ENCODE measurements around the gene SNPH.

SNPH gene

DNA sequence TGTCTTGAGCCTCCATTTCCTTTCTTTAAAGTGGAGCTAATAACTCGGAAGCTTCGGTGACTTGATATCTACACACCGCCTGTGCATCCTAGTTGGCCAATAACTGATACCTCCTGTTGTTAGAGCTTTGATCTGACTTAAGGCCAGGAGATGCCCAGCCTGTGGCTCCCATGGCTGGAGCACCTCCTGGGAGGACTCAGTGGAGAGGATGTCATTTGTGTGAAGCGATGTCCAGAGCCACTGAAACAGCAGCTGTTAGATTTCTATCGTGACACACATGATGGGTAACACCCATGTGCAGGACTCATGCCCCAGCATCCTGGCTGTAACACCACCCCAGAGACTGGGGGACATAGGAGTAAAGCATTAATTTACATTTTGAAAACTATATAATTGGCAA lies 32.1 kb downstream of the SNPH start:
- TF ChIP-seq, protein P1, sequence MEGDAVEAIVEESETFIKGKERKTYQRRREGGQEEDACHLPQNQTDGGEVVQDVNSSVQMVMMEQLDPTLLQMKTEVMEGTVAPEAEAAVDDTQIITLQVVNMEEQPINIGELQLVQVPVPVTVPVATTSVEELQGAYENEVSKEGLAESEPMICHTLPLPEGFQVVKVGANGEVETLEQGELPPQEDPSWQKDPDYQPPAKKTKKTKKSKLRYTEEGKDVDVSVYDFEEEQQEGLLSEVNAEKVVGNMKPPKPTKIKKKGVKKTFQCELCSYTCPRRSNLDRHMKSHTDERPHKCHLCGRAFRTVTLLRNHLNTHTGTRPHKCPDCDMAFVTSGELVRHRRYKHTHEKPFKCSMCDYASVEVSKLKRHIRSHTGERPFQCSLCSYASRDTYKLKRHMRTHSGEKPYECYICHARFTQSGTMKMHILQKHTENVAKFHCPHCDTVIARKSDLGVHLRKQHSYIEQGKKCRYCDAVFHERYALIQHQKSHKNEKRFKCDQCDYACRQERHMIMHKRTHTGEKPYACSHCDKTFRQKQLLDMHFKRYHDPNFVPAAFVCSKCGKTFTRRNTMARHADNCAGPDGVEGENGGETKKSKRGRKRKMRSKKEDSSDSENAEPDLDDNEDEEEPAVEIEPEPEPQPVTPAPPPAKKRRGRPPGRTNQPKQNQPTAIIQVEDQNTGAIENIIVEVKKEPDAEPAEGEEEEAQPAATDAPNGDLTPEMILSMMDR (IDR thresholded peaks at IDR 0.05), result no peak
- no peak for TF ChIP-seq ZFX (IDR thresholded peaks at IDR 0.05; ENCODE audit: borderline replicate concordance)
- H3K27ac ChIP-seq, result no peak overlapping the region

DNA sequence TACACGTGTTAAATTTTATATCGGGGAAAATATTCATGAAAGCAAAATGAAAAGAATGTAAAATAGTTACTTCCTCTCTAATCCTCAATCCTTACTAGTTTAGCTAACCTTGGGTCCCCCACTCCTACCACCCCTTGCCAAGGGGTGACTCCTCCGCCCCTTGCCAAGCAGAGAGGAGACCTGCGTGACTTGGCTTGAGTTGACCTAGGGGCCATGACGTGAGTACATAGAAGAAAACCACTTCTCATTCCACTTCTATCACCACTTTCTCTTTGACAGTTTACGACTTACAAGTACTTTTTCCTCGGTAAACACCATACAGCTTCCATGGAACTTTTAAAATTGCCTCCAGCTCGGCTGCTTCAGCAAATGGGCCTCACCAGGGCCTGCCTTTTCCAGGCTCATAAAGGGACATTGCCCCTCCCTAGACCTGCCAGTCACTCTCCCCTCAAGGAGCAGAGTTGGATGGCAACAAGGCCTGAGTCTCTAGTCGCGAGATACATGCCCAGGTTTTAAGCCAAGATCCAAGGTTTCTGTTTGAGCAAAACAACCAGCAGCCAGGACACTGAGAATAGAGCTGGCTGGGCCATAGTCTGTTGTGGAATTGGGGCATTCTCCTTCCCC lies 32.9 kb downstream of the SNPH start:
- H3K27ac ChIP-seq, result no peak overlapping the region
- no peak for TF ChIP-seq ZFX (IDR thresholded peaks at IDR 0.05; ENCODE audit: borderline replicate concordance)
- TF ChIP-seq, protein P1 (IDR thresholded peaks at IDR 0.05), result no peak

DNA sequence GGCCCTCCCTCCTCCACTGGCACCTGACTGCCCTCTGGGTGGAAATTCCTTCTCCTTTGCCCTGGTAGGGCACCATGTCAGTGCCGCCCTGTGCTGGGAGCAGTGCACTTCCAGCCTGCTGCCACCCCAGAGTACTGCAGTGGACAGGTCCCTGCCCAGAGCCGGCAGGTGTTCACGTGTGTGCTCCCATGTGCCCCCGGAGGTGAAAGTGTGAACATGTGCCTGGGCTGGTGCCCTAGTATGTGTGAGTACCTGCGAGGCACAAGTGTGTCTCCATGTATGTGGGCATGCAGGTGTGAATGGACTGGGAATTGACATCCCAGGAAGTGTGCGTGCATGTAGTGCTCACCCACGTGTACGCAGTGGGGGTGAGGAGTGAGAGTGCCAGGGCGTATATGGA lies 33.4 kb downstream of the SNPH start:
- TF ChIP-seq ZFX (IDR thresholded peaks at IDR 0.05; ENCODE audit: borderline replicate concordance), result no peak
- TF ChIP-seq, protein P1 (IDR thresholded peaks at IDR 0.05), result peak; percentile 42
- H3K27ac ChIP-seq, result no peak overlapping the region

DNA sequence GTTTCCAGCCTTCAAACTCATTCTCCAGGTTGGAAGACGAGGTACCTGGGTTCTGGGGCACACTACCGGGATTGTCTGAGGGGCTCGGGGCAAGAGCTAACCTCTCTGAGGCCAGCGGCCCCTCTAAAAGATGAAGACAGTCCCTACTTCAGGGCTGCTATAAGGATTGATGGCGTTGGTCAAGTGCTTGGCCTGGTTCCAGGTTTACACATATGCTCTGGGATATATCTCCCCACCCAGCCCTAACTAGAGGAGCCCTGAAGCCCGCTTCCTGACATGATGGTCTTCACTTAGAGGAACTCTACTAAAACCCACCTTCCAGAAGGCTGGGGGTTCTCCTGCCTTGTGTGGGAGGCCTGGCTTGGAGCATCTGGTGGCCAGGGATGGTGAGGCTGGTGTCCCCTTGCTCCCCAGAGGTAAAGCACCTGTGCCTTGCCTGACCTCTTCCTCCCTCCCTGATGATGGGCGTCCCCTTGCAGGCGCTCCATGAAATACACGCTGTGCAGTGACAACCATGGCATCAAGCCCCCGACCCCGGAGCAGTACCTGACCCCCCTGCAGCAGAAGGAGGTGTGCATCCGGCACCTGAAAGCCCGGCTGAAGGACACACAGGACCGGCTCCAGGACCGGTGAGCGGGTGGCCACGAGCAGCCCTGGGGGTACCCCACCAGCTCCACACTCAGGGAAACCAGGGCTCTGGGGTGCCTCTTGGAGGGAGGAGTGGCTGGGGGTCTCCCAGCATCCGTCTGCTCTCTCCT lies 34.2 kb downstream of the SNPH start:
- no peak overlapping the region for H3K27ac ChIP-seq
- no peak for TF ChIP-seq ZFX (IDR thresholded peaks at IDR 0.05; ENCODE audit: borderline replicate concordance)
- TF ChIP-seq, protein P1 (IDR thresholded peaks at IDR 0.05), result no peak

DNA sequence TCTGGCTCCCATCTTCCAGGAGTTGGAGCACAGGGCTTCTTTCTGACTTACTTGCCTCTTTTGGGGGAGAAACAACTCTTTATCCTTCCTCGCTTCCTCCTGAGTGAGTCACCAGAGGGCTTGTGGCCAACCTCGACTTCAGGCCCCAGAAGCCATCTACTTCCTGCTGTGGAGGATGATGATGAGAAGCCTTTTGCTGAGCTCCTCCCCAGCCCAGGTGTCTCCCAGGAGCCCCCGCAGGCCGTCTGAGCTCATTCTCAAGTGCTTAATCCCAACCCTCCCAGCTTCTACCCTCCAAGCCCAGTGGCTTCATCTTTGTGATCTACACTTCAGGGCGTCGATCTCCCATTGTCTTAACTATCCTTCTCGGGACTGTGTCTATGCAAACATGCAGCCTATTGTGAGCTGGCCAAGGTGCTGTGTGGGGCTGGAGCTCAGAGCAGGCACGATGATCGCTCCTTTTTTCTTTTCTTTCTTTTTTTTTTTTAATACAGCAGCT lies 35.0 kb downstream of the SNPH start:
- H3K27ac ChIP-seq, result no peak overlapping the region

DNA sequence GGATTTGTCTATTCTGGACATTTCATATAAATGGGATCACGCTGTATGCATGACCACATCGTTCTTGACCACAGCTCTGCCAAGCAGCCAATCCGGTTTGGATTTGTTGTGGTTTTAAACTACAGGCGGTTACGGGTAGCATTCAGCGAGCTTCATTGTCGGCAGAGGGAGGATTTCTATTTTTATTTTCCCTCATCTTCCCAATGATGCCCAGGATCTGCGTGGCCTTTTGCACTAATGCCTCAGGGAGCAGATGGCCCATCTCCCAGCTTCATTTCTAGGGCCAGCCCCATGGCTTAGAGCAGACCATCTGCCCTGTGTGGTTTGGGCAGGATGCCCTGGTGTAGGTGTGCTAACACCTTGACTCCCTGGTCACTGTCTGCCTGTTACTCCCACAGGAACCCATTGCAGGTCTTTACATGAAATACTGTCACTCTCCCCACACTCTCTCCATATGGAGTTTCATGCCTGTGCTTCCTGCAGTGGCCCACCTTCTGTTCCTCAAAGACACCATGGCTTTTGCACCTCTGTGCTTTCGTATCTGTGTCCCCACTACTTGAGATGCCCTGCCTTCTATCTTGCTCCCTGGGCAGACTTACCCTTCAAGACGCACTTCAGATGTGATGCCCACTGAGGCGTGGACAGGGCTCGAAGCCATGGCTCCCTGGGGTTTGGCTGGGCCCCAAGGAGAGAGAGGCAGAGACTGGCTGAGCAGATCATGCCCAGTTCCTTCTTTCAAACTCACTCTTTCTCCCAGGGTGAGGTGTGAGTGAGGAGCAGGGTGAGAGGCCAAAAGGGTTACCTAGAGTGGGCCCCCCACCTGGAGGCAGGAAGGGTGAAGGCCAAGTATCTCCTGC lies 36.8 kb downstream of the SNPH start:
- TF ChIP-seq, protein P1 (IDR thresholded peaks at IDR 0.05), result no peak
- no peak for TF ChIP-seq ZFX (IDR thresholded peaks at IDR 0.05; ENCODE audit: borderline replicate concordance)
- no peak overlapping the region for H3K27ac ChIP-seq

More for the DNA sequence above, 35.0 kb downstream of the SNPH start:
- no peak for TF ChIP-seq ZFX (IDR thresholded peaks at IDR 0.05; ENCODE audit: borderline replicate concordance)
- TF ChIP-seq, protein P1 (IDR thresholded peaks at IDR 0.05), result no peak
